GM12892 (cell line): Measurements from ENCODE around the gene TMEM50B.

ENCODE experiments used
- POLR2AphosphoS5 ChIP-seq: IDR thresholded peaks from 2 replicates; pipeline ENCODE4 v1.6.1; 2011; ENCODE audit warnings: low read depth, low read length, control low read depth
- TAF1 ChIP-seq: IDR thresholded peaks from 2 replicates; pipeline ENCODE4 v1.6.1; 2011; ENCODE audit warnings: low read depth, mild to moderate bottlenecking, control low read depth, low read length, borderline replicate concordance

- TF ChIP-seq POLR2AphosphoS5 (no peak; the same call in 1 of the 2 replicates), TAF1 (no peak)
Observed at GRCh38 chr21:33432496-33432895, 47.3 kb downstream of the TMEM50B start.
